Measurements from ENCODE around the gene ZBTB48. TPM values are rescaled to one million over a fixed set of nuclear protein-coding genes. Genes with fewer than 3 reads are reported as not detected.
A peak's percentile ranks its signal among the peaks of the same experiment; 100 is the strongest.

ZBTB48 gene
- total RNA-seq, 3 donors from 2014 or later (not counting 1 experiment from before 2014, with no cell fraction given), result 45.6 to 56.4 (median 54.0) TPM

GRCh38 chr1:6574025-6574620 is 5.7 kb upstream of the ZBTB48 start:
- no peak for TF ChIP-seq CTCF (IDR thresholded peaks at IDR 0.05)
- no peaks in the 10 kb centered on the region for H3K36me3 Mint-ChIP-seq
- no peak overlapping the region for H3K4me3 Mint-ChIP-seq
- 88% methylated on average over 8 of the region's 8 CpGs for WGBS (ENCODE audit: insufficient coverage)
- Histone ChIP-seq H3K4me3 (ENCODE audit: low read length) (no peak overlapping the region), H3K36me3 (ENCODE audit: control insufficient read depth, insufficient read depth, low read length) (no peaks in the 10 kb centered on the region), H3K4me1 (ENCODE audit: control insufficient read depth, insufficient read depth, low read length) (peaks cover 2% of the 10 kb centered on the region), H3K27ac (ENCODE audit: low read length) (no peak overlapping the region), H3K9me3 (ENCODE audit: control insufficient read depth, insufficient read depth, low read length) (no peaks in the 10 kb centered on the region), H3K27me3 (ENCODE audit: control insufficient read depth, insufficient read depth, low read length) (no peaks in the 10 kb centered on the region)
- H3K4me1 Mint-ChIP-seq, result peaks cover 0 to 3% of the 10 kb centered on the region in 2 donors
- no peak overlapping the region for H3K27ac Mint-ChIP-seq
- no peak for DNase-seq
- intact Hi-C loops (cut with micrococcal nuclease), result no loop called here
- peaks cover 7 to 10% of the 10 kb centered on the region in 2 donors for H3K27me3 Mint-ChIP-seq (ENCODE audit: low read depth in 2 of 2)
- ATAC-seq, result no peak
- H3K9me3 Mint-ChIP-seq, result no peaks in the 10 kb centered on the region

- intact Hi-C loops (cut with micrococcal nuclease), result no loop called here
- no peak for DNase-seq
- Mint-ChIP-seq H3K9me3 (no peaks in the 10 kb centered on the region), H3K27me3 (ENCODE audit: low read depth in 2 of 2) (peaks cover 6 to 7% of the 10 kb centered on the region in 2 donors), H3K27ac (no peak overlapping the region), H3K36me3 (no peaks in the 10 kb centered on the region), H3K4me1 (peaks cover 0 to 10% of the 10 kb centered on the region in 2 donors), H3K4me3 (no peak overlapping the region)
- 90% methylated on average over 14 of the region's 14 CpGs for WGBS (ENCODE audit: insufficient coverage)
- H3K27ac ChIP-seq (ENCODE audit: low read length), result no peak overlapping the region
- no peak for TF ChIP-seq CTCF (IDR thresholded peaks at IDR 0.05)
- ATAC-seq, result no peak
- H3K9me3 ChIP-seq (ENCODE audit: control insufficient read depth, insufficient read depth, low read length), result no peaks in the 10 kb centered on the region
- H3K4me1 ChIP-seq (ENCODE audit: control insufficient read depth, insufficient read depth, low read length), result peaks cover 8% of the 10 kb centered on the region
- H3K27me3 ChIP-seq (ENCODE audit: control insufficient read depth, insufficient read depth, low read length), result no peaks in the 10 kb centered on the region
- no peaks in the 10 kb centered on the region for H3K36me3 ChIP-seq (ENCODE audit: control insufficient read depth, insufficient read depth, low read length)
- no peak overlapping the region for H3K4me3 ChIP-seq (ENCODE audit: low read length)
These were observed 5.0 kb upstream of the ZBTB48 start for GRCh38 chr1:6574818-6575217.

- Histone ChIP-seq H3K27me3 (ENCODE audit: control insufficient read depth, insufficient read depth, low read length) (no peaks in the 10 kb centered on the region), H3K36me3 (ENCODE audit: control insufficient read depth, insufficient read depth, low read length) (no peaks in the 10 kb centered on the region), H3K4me3 (ENCODE audit: low read length) (no peak overlapping the region), H3K9me3 (ENCODE audit: control insufficient read depth, insufficient read depth, low read length) (no peaks in the 10 kb centered on the region), H3K27ac (ENCODE audit: low read length) (no peak overlapping the region), H3K4me1 (ENCODE audit: control insufficient read depth, insufficient read depth, low read length) (peaks cover 35% of the 10 kb centered on the region)
- Mint-ChIP-seq H3K4me3 (no peak overlapping the region), H3K27ac (peak overlapping the region; percentile 94 to 99), H3K4me1 (peaks cover 8 to 35% of the 10 kb centered on the region in 2 donors), H3K36me3 (no peaks in the 10 kb centered on the region), H3K27me3 (ENCODE audit: low read depth in 2 of 2) (peaks cover 0 to under 1% of the 10 kb centered on the region in 2 donors), H3K9me3 (no peaks in the 10 kb centered on the region)
- intact Hi-C loops (cut with micrococcal nuclease), result no loop called here
- no peak for TF ChIP-seq CTCF (IDR thresholded peaks at IDR 0.05)
- 86% methylated on average over 6 of the region's 6 CpGs for WGBS (ENCODE audit: insufficient coverage)
- DNase-seq, result no peak
- no peak for ATAC-seq
These were observed 1.8 kb upstream of the ZBTB48 start for GRCh38 chr1:6577831-6578525.
